Skeletal muscle satellite cell (primary cell): ENCODE data around the gene WDR1.

Source experiments
- H3K27me3 ChIP-seq: 2 replicates; pipeline ENCODE4 v1.7.0; 2013; ENCODE audit warnings: low read length; ENCODE audit not compliant: control insufficient read depth, insufficient read depth
- H3K36me3 ChIP-seq: 2 replicates; pipeline ENCODE4 v1.7.0; 2013; ENCODE audit warnings: mild to moderate bottlenecking, control low read depth, low read length; ENCODE audit not compliant: insufficient read depth
- H3K4me1 ChIP-seq: 2 replicates; pipeline ENCODE4 v1.7.0; 2013; ENCODE audit warnings: low read length; ENCODE audit not compliant: control insufficient read depth, insufficient read depth
- H3K4me2 ChIP-seq: 2 replicates; pipeline ENCODE4 v1.7.0; 2013; ENCODE audit warnings: mild to moderate bottlenecking, low read length
- H3K4me3 ChIP-seq: 2 replicates; pipeline ENCODE4 v1.7.0; 2013; ENCODE audit warnings: low read length
- H3K9ac ChIP-seq: 2 replicates; pipeline ENCODE4 v1.7.0; 2013; ENCODE audit warnings: mild to moderate bottlenecking, low read depth, low read length, moderate library complexity
- H3K9me3 ChIP-seq: replicated peaks from 2 replicates; pipeline ENCODE4 v1.7.0; 2013; ENCODE audit warnings: mild to moderate bottlenecking, control low read depth, low read length

The WDR1 gene

DNA sequence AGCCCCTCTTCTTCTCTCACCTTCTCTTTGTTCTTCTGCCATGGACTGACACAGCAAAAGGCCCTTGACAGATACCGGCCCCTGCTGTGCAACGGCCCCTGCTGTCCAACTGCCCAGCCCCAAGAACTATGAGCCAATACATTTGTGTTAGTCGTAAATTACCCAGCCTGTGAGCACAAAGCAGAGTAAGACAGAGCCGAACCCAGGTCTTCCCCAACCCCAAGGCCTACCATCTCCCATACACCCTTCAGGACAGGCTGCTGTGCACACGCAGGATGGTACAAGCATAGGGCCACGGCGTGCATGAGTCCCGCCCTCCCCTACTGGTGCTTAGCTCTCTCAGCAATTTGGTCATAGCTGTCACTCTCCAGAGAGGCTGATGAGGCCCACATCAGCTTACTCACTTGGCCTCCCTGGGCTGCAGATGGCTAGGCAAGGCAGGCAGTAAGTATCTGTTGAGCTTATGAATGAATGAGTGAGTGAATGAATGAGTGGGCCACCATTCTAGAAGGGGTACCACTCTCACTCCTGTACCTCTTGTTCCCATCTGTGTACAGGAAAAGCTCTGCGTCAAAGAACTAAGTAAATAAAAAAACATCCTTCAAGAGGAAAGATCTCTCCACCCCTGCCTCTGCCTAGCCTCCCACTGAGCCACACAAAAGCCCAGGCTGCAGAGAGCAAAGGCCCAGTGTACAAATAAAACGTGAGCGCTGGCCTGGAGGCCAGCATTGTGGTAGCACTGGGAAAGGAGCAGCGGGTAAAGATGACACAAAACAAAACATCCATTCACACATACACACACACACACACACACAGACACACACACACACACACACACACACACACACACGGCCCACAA, 13.9 kb downstream of the WDR1 start:
- Histone ChIP-seq H3K36me3 (peaks cover 84% of the 10 kb centered on the region), H3K4me1 (peaks cover 83% of the 10 kb centered on the region)

DNA sequence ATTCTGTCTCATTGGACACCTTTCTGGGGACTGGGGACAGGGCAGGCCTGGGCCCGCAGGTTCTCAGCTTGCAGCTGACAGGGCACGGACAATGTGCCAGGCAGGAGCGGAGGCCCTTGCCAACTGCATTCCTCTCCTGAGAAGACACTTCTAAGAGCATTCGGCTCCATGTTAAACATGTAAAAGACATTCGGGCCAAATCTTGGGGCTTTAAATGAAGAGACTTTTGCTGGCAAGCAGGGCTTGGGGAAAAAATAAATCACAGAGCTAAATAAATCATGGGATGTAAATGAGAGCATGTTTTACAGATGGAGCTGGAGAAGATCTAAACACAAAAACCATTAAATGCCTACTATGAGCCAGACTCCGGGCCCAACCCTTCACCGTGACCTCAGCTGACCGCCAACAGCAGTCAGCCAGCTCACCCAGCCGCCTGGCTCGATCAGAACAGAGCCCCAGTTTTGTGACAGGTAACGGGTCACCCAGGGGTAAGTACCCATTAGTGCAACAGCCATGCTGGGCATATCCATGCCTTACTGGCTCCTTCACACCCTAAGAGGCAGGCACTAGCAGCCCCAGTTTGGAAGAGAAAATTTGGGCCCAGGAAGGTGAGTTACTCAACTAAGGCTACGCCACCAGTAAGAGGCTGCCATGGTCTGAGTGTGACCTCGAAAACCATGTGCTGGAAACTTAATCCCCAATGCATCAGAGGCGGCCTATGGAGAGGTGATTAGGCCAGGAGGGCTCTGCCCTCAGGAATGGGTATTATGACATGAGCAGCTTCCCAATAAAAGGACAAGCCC, 14.7 kb downstream of the WDR1 start:
- Histone ChIP-seq H3K4me2 (no peak overlapping the region), H3K9ac (no peak overlapping the region), H3K9me3 (no peaks in the 10 kb centered on the region), H3K4me1 (peaks cover 83% of the 10 kb centered on the region), H3K4me3 (no peak overlapping the region), H3K36me3 (peaks cover 87% of the 10 kb centered on the region), H3K27me3 (no peaks in the 10 kb centered on the region)

More for the DNA sequence above, 13.9 kb downstream of the WDR1 start:
- Histone ChIP-seq H3K9ac (no peak overlapping the region), H3K9me3 (no peaks in the 10 kb centered on the region), H3K4me3 (no peak overlapping the region), H3K27me3 (no peaks in the 10 kb centered on the region), H3K4me2 (no peak overlapping the region)

GRCh38 chr4:10100734-10101216, 15.8 kb downstream of the WDR1 start:
- Histone ChIP-seq H3K4me2 (no peak overlapping the region), H3K9me3 (no peaks in the 10 kb centered on the region), H3K36me3 (peaks cover 91% of the 10 kb centered on the region), H3K9ac (no peak overlapping the region), H3K4me3 (no peak overlapping the region), H3K4me1 (peaks cover 84% of the 10 kb centered on the region), H3K27me3 (no peaks in the 10 kb centered on the region)

- Histone ChIP-seq H3K27me3 (no peaks in the 10 kb centered on the region), H3K36me3 (peaks cover 91% of the 10 kb centered on the region), H3K4me3 (no peak overlapping the region), H3K9ac (no peak overlapping the region), H3K4me1 (peaks cover 83% of the 10 kb centered on the region), H3K9me3 (no peaks in the 10 kb centered on the region), H3K4me2 (no peak overlapping the region)
Observed at GRCh38 chr4:10099499-10100325, 16.9 kb downstream of the WDR1 start.

GRCh38 chr4:10098780-10099160, 17.8 kb downstream of the WDR1 start:
- peaks cover 91% of the 10 kb centered on the region for H3K36me3 ChIP-seq
- H3K4me2 ChIP-seq: peak overlapping the region; percentile 45
- no peak overlapping the region for H3K4me3 ChIP-seq
- no peaks in the 10 kb centered on the region for H3K9me3 ChIP-seq
- no peaks in the 10 kb centered on the region for H3K27me3 ChIP-seq
- peaks cover 83% of the 10 kb centered on the region for H3K4me1 ChIP-seq
- H3K9ac ChIP-seq: no peak overlapping the region

DNA sequence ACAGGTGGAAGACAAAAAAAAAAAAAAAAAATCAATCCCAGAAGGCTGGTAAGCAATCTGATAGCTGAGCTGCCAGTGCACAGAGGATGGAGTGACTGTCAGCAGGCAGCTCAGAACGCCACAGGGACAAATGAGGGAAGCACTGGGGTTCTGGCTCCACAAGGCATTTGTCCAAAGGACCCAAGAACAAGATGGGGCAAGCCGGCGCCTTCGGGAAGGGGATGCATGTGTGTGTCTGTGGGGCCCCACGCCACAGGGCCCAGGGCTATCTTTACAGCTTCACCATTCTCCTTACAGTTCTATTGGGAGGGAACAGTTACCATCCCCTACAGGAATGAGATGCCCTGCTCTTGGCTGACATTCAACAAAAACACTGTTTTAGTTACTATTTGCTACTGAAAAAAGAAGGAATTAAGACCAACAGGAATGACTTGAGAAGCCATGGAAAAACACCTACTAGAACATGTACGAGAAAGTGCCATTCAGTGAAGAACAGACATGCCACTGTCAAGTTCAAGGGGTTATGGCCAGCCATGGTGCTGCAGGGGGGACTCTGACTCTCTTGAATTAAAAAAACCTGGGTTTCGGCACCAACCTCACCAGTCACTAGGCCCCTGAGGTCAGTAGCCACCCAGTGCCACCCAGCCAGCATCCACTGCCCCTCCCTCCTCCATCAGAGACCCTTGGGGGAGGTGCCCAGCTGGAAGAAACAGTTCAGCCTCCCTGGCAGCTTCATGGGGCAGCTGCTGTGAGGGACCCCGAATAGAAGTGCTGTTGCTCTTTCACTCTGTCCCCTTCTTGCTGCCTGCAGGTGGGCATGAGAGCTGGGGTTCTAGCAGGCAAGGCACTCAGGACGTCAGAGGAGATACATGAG, 18.5 kb downstream of the WDR1 start:
- Histone ChIP-seq H3K4me3 (no peak overlapping the region), H3K27me3 (no peaks in the 10 kb centered on the region), H3K36me3 (peaks cover 92% of the 10 kb centered on the region), H3K9me3 (no peaks in the 10 kb centered on the region), H3K9ac (no peak overlapping the region), H3K4me2 (peak overlapping the region; percentile 45), H3K4me1 (peaks cover 84% of the 10 kb centered on the region)

GRCh38 chr4:10096978-10097335, 19.6 kb downstream of the WDR1 start:
- Histone ChIP-seq H3K9ac (peak overlapping the region; percentile 73), H3K4me1 (peaks cover 77% of the 10 kb centered on the region), H3K4me2 (peak overlapping the region; percentile 69), H3K27me3 (no peaks in the 10 kb centered on the region), H3K36me3 (peaks cover 92% of the 10 kb centered on the region), H3K9me3 (no peaks in the 10 kb centered on the region), H3K4me3 (peak overlapping the region; percentile 16)

DNA sequence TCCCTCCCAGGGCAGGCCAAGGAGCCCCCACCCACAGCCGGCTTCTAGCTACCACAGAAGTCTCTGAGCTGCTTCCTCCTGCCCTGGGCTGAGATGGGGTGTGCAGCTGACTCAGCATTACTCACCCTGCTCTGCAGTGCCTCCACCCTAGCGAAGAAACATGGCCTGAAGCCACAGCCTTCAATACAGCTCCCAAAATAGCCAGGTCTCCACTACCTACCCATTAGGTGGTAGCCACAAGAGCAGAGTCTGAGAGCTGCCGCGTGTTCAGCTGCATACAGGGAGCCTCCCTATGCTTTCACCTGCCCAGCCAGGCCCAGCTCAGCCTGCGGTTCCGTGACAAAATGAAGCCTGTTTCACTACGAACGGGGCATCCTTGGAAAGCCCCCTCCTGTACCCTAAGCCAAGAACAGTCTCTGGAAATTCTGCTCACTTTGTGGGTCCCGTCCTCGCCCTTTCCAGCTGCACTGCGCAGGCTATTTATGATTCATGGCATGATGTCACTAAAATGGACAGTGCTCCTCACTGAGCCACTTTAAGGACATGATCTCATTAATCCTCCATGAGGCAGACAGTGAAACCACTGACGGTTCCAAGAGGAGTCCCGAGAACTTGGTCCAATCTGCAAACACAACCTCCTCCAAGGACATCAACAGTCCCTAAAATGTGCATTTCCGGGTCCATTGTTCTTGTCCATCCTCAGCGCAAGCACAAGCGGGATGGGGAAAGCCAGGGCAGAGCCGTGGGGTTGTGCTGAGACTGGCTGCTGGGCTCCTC, 20.2 kb downstream of the WDR1 start:
- peak overlapping the region; percentile 73 for H3K9ac ChIP-seq
- peaks cover 92% of the 10 kb centered on the region for H3K36me3 ChIP-seq
- H3K4me2 ChIP-seq: peak overlapping the region; percentile 69
- H3K27me3 ChIP-seq: no peaks in the 10 kb centered on the region
- peaks cover 71% of the 10 kb centered on the region for H3K4me1 ChIP-seq
- H3K9me3 ChIP-seq: no peaks in the 10 kb centered on the region
- peak overlapping the region; percentile 33 for H3K4me3 ChIP-seq

DNA sequence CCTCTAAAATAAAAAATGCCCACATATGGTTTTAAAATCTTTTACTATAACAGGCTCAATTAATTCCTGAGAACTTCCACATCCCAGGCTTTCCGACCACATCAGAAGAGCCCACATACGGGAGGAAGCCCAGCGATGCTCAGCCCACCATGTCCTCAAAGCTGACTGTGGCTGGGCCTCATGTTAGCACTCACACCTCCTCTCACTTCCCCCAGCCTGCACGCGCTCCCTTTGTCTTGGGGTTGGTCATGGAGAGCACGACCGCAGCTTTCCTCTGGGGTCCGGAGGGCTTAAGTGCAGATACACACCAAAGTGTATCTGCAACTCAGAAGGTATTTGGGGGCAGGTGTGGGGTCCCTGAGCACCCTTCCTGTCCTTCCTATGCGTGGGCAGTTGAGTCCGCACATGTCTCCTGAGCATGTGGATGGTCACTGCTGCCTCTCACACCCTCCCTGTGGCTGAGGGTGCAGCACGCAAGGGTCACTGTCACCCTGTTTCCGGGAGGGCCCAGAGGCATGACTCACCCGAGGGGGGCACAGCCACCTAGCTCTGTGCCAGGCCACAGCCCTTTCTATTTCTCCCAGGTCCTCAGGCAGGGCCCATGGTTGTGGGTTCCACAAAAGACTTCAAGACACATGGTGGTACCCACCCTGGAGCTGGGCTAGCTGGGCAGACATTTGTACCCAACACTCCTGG, 21.2 kb downstream of the WDR1 start:
- Histone ChIP-seq H3K4me2 (peak overlapping the region; percentile 69), H3K4me1 (peaks cover 69% of the 10 kb centered on the region), H3K4me3 (peak overlapping the region; percentile 14), H3K36me3 (peaks cover 92% of the 10 kb centered on the region), H3K27me3 (no peaks in the 10 kb centered on the region), H3K9me3 (no peaks in the 10 kb centered on the region), H3K9ac (peak overlapping the region; percentile 40)
